HCT116 (cell line): Measurements from ENCODE around the gene MNX1.

Experiments used
- CBX3 ChIP-seq: IDR thresholded peaks from 2 replicates; pipeline ENCODE4 v1.6.1; 2012; ENCODE audit warnings: low read depth
- CEBPB ChIP-seq: IDR thresholded peaks from 2 replicates; pipeline ENCODE4 v1.6.1; 2012; ENCODE audit warnings: low read depth
- CTCF ChIP-seq, 3 experiments: fragments of 200-600 bp in 1 of 3; sonication (generic) in 1 of 3; IDR thresholded peaks in 2 of 3; conservative IDR thresholded peaks in 1 of 3; 2 replicates each; pipeline ENCODE4 v1.5.1; 2012 to 2017; ENCODE audit warnings: low read depth in 2 of 3, low read length in 2 of 3, antibody characterized with exemption in 1 of 3, borderline replicate concordance in 1 of 3, control low read depth in 1 of 3, mild to moderate bottlenecking in 1 of 3, mixed read lengths in 1 of 3, mixed run types in 1 of 3, moderate library complexity in 1 of 3; ENCODE audit not compliant: insufficient read depth in 1 of 3
- ELF1 ChIP-seq: IDR thresholded peaks from 2 replicates; pipeline ENCODE4 v1.6.1; 2012; ENCODE audit warnings: low read depth, borderline replicate concordance
- EZH2 ChIP-seq: fragments of 200-600 bp; sonication (generic); IDR thresholded peaks from 2 replicates; pipeline ENCODE4 v1.6.1; 2017; ENCODE audit warnings: antibody characterized with exemption, mixed run types
- EZH2phosphoT487 ChIP-seq: fragments of 200-600 bp; IDR thresholded peaks from 2 replicates; pipeline ENCODE4 v1.6.1; 2018; ENCODE audit warnings: antibody characterized with exemption, borderline replicate concordance
- JUND ChIP-seq: IDR thresholded peaks from 2 replicates; pipeline ENCODE4 v1.6.1; 2012
- POLR2A ChIP-seq: IDR thresholded peaks from 2 replicates; pipeline ENCODE4 v1.7.0; 2011; ENCODE audit warnings: borderline replicate concordance; ENCODE audit not compliant: insufficient read depth, insufficient read length; ENCODE audit errors: extremely low read depth
- REST ChIP-seq: IDR thresholded peaks from 2 replicates; pipeline ENCODE4 v1.6.1; 2012; ENCODE audit warnings: low read depth
- SP1 ChIP-seq: IDR thresholded peaks from 2 replicates; pipeline ENCODE4 v1.6.1; 2012; ENCODE audit warnings: low read depth
- TCF7L2 ChIP-seq: IDR thresholded peaks from 2 replicates; pipeline ENCODE4 v1.7.0; 2011; ENCODE audit warnings: borderline replicate concordance, inconsistent platforms; ENCODE audit not compliant: insufficient read depth, insufficient read length; ENCODE audit errors: extremely low read depth
- TF ChIP-seq, protein P1 (sequence below): IDR thresholded peaks from 2 replicates; pipeline ENCODE4 v1.6.1; 2012

- no peak for TF ChIP-seq CTCF (IDR thresholded peaks at IDR 0.05 in 2 of 3, conservative IDR thresholded peaks at IDR 0.05 in 1 of 3; ENCODE audit: borderline replicate concordance in 1 of 3, insufficient read depth in 1 of 3, low read depth in 2 of 3, low read length in 2 of 3)
- no peak for TF ChIP-seq EZH2
- TF ChIP-seq POLR2A: no peak
- no peak for TF ChIP-seq ELF1
- TF ChIP-seq, protein P1, sequence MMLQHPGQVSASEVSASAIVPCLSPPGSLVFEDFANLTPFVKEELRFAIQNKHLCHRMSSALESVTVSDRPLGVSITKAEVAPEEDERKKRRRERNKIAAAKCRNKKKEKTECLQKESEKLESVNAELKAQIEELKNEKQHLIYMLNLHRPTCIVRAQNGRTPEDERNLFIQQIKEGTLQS: no peak
- TF ChIP-seq REST: no peak
- no peak for TF ChIP-seq SP1
- no peak for TF ChIP-seq CBX3
- no peak for TF ChIP-seq JUND
- TF ChIP-seq CEBPB: no peak
- no peak for TF ChIP-seq TCF7L2
- TF ChIP-seq EZH2phosphoT487: no peak
These were observed 10.8 kb upstream of the MNX1 start for GRCh38 chr7:157021071-157021870.
